Dermis blood vessel endothelial cell (primary cell): Measurements from ENCODE around the gene SPTB. TPM values are rescaled to one million over a fixed set of nuclear protein-coding genes. Genes with fewer than 3 reads are reported as not detected.

ENCODE experiments used
- DNase-seq: peaks from one replicate; pipeline ENCODE4 v3.0.0; 2010
- total RNA-seq: library from RNA; depleted of rRNA; stranded (reverse); fragments of >200 nt; gene quantifications from 2 replicates; pipeline ENCODE4 v1.2.3, GENCODE V29; 2014

The SPTB gene
- total RNA-seq, 1 donor from 2014 or later = under 0.01 TPM

DNA sequence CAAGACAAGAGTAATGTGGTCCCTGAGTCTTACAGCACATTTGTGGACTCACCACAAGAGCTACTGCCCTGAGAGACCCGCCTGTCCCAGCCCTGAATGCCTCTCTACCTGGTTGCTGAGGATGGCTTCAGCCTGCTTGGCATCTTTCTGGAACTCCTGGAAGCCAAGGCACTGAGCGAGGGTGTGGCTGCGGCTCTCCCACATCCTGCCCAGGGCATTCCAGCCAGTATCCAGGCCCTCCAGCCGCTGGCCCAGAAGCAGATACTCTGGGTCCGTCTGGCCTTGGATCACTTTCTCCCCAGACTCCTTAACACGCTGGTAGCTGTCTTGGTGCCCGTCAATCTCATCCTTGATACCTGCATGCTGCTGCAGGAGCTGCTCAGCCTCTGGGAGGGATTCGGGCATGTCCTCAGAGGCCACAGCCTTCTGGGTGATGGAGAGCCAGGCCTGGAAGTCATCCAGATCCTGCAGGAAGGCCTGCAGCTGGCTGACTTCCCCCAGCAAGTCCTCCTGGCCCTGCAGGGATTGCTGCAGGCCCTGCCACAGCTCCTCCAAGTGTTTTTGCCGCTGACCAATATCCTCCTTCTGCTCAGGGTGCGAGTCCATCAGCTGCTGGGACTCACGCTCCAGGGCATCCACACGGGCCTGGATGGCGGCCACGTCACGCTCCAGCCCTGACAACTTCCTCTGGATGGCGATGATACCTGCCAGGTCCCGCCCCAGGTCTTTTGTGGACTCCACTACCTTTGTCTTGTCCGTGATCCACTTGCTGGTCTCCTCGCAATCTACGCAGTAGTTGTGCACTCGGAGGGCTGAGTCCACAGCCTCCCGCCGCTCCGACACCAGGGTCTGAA lies 93.2 kb downstream of the SPTB start:
- DNase-seq = peak; percentile 30

GRCh38 chr14:64784006-64784405 lies 95.7 kb downstream of the SPTB start:
- no peak for DNase-seq

- no peak for DNase-seq
These were observed 97.5 kb downstream of the SPTB start for GRCh38 chr14:64782196-64782595.

- no peak for DNase-seq
These were observed 100.2 kb downstream of the SPTB start for GRCh38 chr14:64779472-64779871.

- DNase-seq = no peak
These were observed 101.5 kb downstream of the SPTB start for GRCh38 chr14:64778104-64778754.

DNA sequence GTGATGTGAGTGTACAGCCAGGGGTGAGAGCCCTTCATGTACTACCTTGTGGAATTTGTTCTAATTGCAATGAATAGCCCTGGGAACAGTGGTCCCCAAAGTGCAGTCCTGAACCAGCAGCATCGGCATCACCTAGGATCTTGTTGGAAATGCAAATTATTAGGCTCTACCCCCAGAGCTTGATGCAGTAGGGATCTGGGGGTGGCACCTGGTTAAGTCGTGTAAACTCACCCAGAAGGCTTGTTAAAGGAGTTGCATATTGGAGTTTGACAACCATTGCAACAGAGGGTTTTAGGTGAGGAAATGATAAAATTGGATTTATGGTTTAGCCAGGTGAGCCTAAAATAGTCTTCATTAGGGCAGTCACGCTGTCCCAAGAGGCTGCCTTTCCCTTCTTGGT lies 102.2 kb downstream of the SPTB start:
- DNase-seq = no peak

- no peak for DNase-seq
These were observed 104.5 kb downstream of the SPTB start for GRCh38 chr14:64775081-64775777.

GRCh38 chr14:64774272-64774671 lies 105.4 kb downstream of the SPTB start:
- no peak for DNase-seq

DNA sequence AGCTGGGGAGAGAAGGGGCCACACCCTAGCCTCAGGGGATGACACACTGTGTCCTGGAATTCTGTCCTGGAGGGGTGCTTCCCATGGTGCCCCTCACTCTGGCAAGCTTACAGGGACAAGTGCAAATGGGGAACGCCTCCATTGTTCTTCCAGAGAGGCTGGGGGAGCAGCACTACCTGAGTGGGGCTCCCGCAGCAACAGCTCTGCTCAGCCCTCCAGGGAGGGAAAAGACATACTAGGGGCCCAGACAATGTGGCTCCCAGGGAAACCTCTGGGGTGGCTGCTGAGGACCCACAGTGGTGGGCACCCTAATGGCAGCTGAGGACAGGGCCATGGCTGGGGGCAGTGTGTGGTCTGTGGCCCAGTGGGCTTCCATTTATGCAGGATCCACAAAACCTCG lies 106.1 kb downstream of the SPTB start:
- DNase-seq = no peak

DNA sequence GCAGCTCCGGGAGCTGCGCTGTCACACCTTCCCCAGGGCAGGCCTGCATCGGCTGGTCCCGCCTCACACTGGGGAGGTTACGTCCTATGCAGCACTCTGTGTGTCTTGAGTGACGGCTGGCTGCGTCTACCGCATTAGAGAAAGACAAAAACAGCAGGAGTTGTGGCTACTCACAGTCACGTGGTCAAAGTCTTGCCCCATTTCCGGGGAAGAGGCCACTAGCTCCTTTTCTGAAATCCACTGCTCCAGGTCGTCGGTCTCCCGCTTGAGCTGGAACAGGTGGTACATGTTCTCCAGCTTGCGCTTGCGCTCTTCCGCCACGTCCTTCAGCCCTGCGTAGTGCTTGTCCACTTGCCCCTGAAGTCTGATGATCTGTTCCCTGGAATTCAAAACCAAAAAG lies 106.7 kb downstream of the SPTB start:
- no peak for DNase-seq

DNA sequence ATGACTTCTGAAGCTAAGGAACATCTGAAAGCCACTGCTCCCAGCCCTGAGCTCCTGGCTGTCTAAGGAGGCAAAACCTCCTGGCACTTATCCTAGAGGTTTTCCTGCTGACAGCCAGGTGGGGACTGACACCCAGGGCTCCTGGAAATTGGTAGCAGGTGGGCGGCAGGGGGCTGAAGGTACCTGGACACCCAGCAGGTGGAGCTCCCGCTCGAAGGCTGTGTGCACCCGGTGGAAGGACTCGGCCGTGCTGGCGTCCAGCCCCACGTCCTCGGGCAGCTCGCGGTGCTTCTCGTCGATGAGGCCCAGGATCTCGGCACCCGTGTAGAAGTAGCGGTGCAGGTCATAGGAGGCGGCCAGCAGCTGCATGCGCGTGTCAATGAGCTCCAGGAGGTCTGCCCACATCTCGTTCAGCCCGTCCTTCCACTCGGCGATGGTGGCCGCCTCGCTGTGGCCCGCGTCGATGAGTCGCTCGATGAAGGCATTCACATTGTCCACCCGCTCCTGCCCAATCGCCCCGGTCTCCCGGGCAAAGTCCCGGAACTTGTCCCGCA lies 107.2 kb downstream of the SPTB start:
- DNase-seq = no peak

- DNase-seq = no peak
These were observed 108.5 kb downstream of the SPTB start for GRCh38 chr14:64771161-64771560.

- no peak for DNase-seq
These were observed 109.0 kb downstream of the SPTB start for GRCh38 chr14:64770751-64771150.

DNA sequence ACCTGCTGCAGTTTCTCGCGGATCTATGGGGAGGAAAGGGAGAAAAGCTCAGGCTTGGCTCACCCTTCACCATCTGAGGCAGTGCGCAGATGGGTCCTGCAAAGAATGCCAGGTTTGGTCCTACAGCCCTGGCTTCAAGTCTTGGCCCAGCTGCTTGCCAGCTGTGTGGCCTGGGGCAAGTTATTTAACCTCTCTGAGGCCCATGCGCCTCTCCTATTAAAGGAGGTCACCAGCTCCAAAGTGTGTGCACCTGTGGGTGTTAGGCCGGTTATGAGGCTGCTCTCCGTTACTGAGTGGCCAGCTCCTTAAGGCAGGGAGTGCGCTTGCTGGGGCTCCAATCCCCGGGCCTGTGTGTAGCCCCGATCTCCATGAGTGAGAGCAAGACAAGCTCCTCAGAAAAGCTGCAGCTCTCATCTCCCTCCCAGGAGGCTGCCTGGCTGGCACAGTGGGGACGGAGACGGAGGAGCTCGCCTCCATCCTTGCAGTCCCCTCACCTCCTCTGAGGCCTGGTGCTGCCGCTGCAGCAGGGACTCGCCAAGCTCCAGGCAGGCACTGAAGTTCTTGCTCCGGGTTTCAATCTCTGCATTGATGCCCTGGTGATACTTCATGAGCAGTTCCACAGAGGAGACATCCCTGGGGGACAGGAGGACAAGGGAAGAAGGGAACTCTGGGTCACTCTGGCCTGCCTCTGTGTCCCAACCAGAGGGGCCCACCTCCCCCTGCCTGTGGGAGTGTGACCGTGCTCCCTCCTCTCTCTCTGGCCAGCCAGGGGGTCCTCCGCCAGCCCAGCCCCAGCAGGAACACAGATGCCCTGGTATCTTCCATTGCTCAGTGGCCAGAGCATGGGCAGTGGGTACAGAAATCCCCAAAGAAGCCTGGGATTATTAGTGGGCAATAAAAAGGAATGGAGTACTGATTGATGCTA lies 110.3 kb downstream of the SPTB start:
- no peak for DNase-seq

DNA sequence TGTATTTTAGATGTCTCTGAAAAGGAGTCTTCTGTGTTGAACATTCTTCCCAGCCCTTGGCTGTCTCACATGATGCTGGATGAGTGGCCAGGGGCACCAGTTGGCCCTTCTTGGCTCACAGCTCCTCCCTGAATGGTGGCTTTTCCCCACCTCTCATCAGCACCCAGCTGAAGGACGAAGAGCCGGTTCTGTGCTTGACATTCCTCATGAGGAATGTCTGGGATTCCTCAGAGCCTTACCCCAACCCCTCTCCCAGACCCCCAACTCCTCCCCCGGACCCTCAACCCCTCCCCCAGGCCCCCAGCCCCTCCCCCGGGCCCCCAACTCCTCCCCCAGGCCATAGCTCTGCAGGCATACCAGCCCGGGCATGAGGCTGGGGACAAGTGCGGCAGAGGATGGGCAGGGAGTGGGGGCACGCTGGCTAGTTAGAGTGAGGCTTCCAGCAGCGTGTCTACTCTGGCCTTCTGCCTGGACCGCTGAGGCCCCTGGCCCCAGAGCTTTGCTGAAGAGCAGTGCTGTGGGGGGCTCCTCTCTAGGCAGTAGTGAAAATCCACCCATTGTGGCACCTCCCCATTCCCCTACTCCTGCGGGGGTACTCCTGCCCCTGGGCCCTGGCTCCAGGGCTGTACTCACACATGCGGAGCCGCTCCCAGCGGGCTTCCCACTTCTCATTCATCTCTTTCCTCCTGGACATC lies 111.2 kb downstream of the SPTB start:
- no peak for DNase-seq

- DNase-seq = no peak
These were observed 112.3 kb downstream of the SPTB start for GRCh38 chr14:64767215-64767964.

- no peak for DNase-seq
These were observed 113.1 kb downstream of the SPTB start for GRCh38 chr14:64766430-64767151.

DNA sequence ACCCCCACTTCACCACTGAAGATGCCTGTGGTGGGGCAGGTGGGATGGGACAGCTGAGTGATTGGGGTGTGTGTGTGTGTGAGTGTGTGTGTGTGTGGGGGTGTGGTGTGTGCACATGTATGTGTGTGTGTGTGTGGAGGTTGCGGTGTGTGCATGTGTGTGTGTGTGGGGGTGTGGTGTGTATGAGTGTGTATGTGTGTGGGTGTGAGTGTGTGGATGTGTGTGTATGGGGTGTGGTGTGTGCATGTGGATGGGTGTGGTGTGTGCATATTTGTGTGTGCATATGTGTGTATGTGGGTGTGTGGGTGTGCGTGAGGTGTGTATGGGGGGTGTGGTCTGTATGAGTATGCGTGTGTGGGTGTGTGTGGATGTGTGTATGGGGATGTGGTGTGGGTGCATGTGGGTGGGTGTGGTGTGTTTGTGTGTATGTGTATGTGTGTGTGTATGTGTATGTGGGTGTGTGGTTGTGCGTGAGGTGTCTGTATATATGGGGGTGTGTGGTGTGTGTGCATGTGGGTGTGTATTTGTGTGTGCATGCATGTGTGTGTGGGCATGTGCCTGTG lies 113.9 kb downstream of the SPTB start:
- DNase-seq = no peak

GRCh38 chr14:64764641-64765520 lies 114.8 kb downstream of the SPTB start:
- DNase-seq = peak; percentile 80
